ENCODE results near the gene RGL3.

- TF ChIP-seq CTCF (conservative IDR thresholded peaks at IDR 0.05), result no peak
- TF ChIP-seq ZFX (IDR thresholded peaks at IDR 0.05), result no peak
Measured at GRCh38 chr19:11379857-11380350, 39.2 kb downstream of the RGL3 start.

Data from C4-2B (cell line).